Activated naive CD8-positive, alpha-beta T cell treated with anti-CD3 and anti-CD28 coated beads, Interleukin-2, amount 50 U/mL, for 16 hours (primary cell): ENCODE data around the gene STRIP1.

Experiments used
- DNase-seq: peaks from one replicate; pipeline ENCODE4 v3.0.0-alpha.2; 2020; ENCODE audit warnings: low read depth, low spot score

Gene STRIP1

GRCh38 chr1:110034451-110035235 is at the start of gene STRIP1:
Gene STRIP1, plus strand, starts transcription at chr1:110034624. Its CDS starts 14 bp downstream, at chr1:110034638.
- peak; percentile 79 for DNase-seq

DNA sequence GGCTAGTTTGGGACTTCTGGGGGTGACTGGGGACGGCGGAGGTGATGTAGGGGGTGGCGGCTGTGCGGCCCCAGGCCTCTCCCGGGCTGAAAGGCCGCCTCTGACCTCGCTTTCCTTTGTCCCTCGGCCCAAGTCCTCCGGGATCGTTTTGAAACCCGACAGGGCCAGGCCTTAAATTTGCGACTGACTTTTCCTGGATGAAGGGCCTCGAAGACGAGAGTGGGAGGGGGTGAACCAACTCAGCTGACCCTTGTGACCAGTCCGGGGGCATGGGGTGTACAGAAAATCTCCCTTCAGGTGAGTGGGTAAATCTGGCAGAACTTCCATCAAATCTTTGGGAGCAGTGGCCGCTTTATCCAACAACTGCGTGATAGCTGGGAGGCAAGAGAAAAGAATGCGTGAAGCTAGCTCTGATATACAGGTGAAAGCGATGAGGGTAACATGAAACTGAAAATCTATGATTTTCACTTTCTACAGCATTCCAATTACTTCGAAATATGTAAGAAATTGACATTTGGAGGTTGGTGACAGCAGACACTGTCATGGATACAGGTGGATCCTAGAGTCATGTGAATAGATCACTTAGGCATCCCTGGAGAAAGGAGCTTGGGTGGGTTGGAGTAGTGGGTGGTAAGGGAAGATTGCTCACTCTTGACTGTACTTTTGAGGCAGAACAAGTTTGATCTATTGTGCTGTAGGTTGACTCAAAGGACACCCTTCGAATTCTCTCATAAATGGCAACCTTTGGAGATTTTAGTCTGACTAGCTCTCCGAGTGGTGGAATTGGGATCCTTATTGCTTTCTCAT is 49.0 kb upstream of the STRIP1 start:
- DNase-seq = no peak

DNA sequence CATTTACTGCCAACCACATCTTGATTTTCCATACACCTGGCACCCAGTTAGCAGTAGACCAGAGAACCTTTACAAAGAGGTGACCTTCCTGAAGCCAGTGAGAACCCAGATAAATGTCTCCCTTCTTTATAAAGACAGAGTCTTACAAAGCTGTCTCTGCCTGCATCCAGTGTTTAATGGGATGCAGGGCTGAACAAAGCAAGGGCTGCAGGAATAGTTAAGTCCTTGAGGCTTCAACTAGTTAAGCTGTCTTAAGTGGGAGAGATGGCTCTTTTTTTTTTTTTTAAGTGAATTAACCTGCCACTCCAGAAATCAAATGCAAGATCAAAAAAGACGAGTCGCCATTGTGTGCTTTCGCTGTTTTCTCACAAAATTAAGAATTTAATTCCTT is 48.4 kb upstream of the STRIP1 start:
- DNase-seq = no peak

- DNase-seq = no peak
These were observed 46.0 kb upstream of the STRIP1 start for GRCh38 chr1:109988349-109988914.

GRCh38 chr1:109989506-109990301 is 44.7 kb upstream of the STRIP1 start:
- DNase-seq = no peak

DNA sequence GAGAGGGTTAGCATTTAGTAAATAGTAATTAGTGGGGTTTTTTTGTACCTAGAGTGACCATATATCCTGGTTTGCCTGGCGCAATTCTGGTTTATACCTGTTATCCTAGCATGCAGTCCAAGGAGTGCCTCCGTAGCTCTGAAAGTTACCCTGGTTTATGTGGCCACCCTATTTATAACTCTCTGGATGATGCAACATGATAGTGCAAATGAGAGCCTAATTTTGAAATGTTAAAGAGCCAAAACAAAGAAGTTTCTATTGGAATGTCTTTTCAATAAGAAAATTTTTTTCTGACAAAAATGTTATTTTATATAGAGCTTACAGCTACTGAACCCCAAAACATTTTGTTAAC is 44.1 kb upstream of the STRIP1 start:
- no peak for DNase-seq

DNA sequence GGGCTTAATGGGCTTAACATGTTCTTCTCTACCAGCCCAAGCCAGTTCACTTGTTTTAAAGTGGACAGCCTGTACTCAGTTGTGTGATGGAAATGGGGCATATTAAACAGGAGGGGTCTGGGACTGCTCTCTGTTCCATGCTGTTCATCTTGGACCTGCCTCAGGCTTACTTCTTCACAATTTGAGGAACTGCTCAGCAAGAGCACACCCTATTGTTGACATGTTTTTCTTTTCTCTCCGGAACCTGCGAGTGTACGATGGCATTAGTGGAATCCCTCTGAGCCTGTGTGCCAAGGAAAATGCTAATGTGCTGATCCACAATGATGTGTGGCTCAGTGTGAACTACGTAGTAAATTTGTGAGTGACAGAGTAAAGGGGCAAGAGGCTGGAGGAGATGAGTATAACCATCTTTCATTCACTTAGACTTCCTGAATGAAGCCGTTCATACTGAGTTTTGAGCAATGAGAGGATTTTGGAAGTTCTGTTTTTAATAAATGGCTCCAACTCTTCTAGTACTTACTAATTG is 43.0 kb upstream of the STRIP1 start:
- DNase-seq = no peak

DNA sequence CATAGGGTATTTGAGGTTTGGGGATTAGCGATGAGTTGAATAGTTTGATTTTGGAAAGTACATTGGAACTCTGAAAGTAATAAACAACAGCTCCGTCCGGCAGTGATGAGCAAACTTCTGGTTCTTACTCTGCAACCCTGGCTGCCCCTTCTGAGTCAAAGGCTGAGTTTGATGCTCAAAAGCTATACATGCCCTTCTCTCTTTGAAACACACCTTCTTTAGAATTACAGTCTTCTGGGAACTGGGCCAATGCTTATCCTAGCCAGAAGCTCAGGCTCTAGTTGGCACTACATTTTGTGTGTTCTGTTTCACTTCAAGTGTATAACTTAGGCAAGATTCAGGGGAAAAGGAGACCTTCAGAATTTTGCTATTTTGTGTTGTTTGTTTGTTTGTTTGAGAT is 40.5 kb upstream of the STRIP1 start:
- DNase-seq = no peak

DNA sequence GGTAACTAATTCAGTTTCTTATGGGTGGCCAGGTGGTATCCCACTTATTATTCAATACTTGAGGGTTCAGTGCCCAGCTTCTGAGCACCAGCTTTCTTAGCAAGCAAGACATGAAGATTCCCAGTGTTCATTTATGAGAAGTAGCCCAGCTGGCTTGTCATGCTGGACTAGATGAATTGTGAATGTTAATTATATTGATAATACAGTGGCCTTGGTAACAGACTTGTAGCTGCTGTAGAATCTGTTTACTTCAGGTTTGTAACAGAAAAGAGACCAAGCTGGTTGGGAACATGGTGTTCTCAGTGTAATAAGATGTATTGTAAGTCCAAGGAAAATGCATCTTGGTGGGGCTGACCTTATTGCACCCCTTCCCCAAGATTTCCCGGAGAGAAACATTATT is 39.8 kb upstream of the STRIP1 start:
- no peak for DNase-seq

DNA sequence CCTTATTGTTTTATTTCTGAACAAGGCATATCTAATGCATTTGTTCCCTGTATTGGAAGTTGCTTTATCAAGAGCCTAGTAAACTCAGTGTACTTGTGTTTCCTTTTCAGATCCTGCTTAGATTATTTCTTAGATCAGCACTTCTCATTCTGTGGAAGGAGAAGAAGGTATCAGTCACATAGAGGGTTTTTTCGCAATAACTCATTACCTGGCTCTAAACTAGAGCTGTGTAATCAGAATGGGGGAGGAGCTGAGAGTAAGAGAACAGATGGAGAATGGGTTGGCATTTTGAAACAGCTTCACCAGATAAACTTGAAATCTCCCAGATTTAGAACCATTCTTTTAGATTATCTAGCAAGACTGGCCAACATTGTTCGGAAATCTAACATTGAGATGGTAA is 38.9 kb upstream of the STRIP1 start:
- DNase-seq = no peak

DNA sequence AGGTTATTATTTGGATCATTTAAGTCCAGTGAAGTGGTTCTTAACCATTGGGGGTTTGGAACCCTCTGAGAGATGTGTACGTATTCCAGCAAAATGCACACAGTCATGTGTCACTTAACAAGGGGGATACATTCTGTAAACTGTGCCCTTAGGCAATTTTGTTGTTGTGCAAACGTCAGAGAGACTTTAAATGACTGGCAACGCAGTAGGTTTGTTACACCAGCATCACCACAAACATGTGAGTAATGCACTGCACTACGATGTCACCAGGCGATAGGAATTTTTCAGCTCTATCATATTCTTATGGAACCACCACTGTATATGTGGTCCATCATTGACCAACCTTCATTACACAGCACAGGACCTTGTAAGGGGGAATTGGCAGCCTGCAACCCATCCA is 37.9 kb upstream of the STRIP1 start:
- DNase-seq = no peak

GRCh38 chr1:109997204-109997866 is 37.1 kb upstream of the STRIP1 start:
- no peak for DNase-seq

- DNase-seq = no peak
These were observed 36.6 kb upstream of the STRIP1 start for GRCh38 chr1:109997867-109998229.

DNA sequence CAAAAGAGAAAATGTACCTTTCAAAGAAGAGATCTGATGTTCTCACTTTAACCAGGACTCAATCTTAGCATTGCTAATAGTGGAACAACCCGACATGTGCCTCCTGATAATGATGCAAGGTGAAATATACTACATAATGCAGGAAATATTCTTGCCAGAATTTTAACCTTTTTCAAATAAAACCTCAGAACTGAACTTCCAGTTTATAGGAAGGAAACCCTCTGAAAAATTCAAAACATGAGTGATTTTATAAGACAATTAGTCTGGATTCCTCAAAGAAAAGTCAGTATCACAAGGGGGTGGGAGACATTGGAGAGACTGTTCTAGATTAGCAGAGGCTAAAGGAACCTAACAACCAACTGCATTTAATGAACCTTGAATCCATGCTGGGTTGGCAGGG is 31.7 kb upstream of the STRIP1 start:
- DNase-seq = no peak

- DNase-seq = no peak
These were observed 30.5 kb upstream of the STRIP1 start for GRCh38 chr1:110003747-110004428.

DNA sequence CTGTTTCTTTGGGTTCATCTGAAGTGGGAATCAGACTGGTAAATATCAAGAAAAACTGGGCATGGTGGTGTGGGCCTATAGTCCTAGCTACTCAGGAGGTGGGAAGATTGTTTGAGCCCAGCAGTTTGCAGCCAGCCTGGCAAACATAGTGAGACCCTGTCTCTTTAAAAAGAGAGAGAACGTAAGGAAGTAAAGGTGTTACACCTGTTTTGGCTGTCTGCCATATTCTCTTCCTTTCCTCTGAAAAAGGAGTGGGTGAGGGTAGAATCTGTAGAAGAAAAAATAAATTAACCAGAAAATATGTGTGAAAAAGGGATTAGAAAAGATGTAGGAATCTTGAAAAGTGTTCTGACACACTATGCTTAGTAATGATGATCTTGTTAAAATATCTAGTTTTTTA is 29.8 kb upstream of the STRIP1 start:
- no peak for DNase-seq

- no peak for DNase-seq
These were observed 28.5 kb upstream of the STRIP1 start for GRCh38 chr1:110005971-110006370.

DNA sequence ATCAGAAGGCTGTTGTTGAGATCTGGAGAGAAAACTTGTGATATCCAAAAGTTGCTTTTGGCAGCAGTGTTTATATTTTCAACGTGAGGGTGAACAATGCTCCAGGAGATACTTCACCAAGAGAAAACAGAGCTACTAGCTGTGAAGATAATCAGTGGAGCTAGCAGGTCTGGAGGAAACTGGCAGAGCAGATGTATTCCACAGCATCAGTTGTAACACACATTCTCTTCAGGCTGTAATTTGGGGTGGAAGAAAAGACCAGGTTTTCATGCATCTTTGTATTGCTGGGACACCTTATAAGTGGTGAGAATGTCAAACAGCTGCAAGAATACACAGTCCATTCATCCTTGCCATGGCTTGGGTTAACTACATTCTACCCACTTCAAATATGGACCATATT is 27.9 kb upstream of the STRIP1 start:
- DNase-seq = no peak

- no peak for DNase-seq
These were observed 27.2 kb upstream of the STRIP1 start for GRCh38 chr1:110007046-110007830.
